H9 (cell line): ENCODE data around the gene TNFRSF18. TPM values are rescaled to one million over a fixed set of nuclear protein-coding genes. Genes with fewer than 3 reads are reported as not detected.

Source experiments
- DNase-seq: peaks from one replicate; pipeline ENCODE4 v3.0.0-alpha.2; 2017
- H2AFZ ChIP-seq: one replicate; pipeline ENCODE4 v1.6.1; 2013; ENCODE audit warnings: mild to moderate bottlenecking, low read length, control low read depth, moderate library complexity
- H2AK5ac ChIP-seq: 2 replicates; pipeline ENCODE4 v1.6.1; 2013; ENCODE audit warnings: low read length, control low read depth, mixed read lengths; ENCODE audit not compliant: insufficient read length
- H2BK120ac ChIP-seq: one replicate; pipeline ENCODE4 v1.6.1; 2013; ENCODE audit warnings: low read depth, mild to moderate bottlenecking, low read length, control low read depth, inconsistent platforms; ENCODE audit not compliant: poor library complexity, severe bottlenecking
- H2BK12ac ChIP-seq: 2 replicates; pipeline ENCODE4 v1.6.1; 2013; ENCODE audit warnings: low read length, control low read depth, mixed read lengths, low read depth; ENCODE audit not compliant: insufficient read length
- H2BK15ac ChIP-seq: 2 replicates; pipeline ENCODE4 v1.6.1; 2013; ENCODE audit warnings: low read depth, low read length, control low read depth
- H2BK20ac ChIP-seq: one replicate; pipeline ENCODE4 v1.6.1; 2013; ENCODE audit warnings: low read depth, mild to moderate bottlenecking, low read length, control low read depth, inconsistent platforms; ENCODE audit not compliant: poor library complexity, severe bottlenecking
- H2BK5ac ChIP-seq: 2 replicates; pipeline ENCODE4 v1.6.1; 2013; ENCODE audit warnings: low read length, control low read depth, mixed read lengths; ENCODE audit not compliant: insufficient read length
- H3K14ac ChIP-seq: 2 replicates; pipeline ENCODE4 v1.6.1; 2013; ENCODE audit warnings: low read length, control low read depth; ENCODE audit not compliant: insufficient read depth
- H3K18ac ChIP-seq: 2 replicates; pipeline ENCODE4 v1.6.1; 2013; ENCODE audit warnings: low read depth, mild to moderate bottlenecking, mixed read lengths, low read length, control low read depth; ENCODE audit not compliant: insufficient read length
- H3K23ac ChIP-seq: 2 replicates; pipeline ENCODE4 v1.6.1; 2013; ENCODE audit warnings: low read length, control low read depth, mixed read lengths, low read depth; ENCODE audit not compliant: insufficient read length
- H3K23me2 ChIP-seq: 2 replicates; pipeline ENCODE4 v1.6.1; 2013; ENCODE audit warnings: low read depth, mild to moderate bottlenecking, mixed read lengths, low read length, control low read depth; ENCODE audit not compliant: insufficient read length, poor library complexity, severe bottlenecking
- H3K27ac ChIP-seq: 2 replicates; pipeline ENCODE4 v1.5.1; 2013; ENCODE audit warnings: low read length, control low read depth, mixed read lengths, low read depth; ENCODE audit not compliant: insufficient read length
- H3K27me3 ChIP-seq: 2 replicates; pipeline ENCODE4 v1.6.1; 2013; ENCODE audit warnings: low read length, control low read depth, inconsistent platforms; ENCODE audit not compliant: insufficient read depth
- H3K4ac ChIP-seq: 2 replicates; pipeline ENCODE4 v1.6.1; 2013; ENCODE audit warnings: low read depth, mild to moderate bottlenecking, control low read depth, inconsistent platforms, low read length, moderate library complexity
- H3K4me1 ChIP-seq: 2 replicates; pipeline ENCODE4 v1.6.1; 2013; ENCODE audit warnings: low read length, control low read depth, inconsistent platforms; ENCODE audit not compliant: insufficient read depth
- H3K4me2 ChIP-seq: 2 replicates; pipeline ENCODE4 v1.6.1; 2013; ENCODE audit warnings: low read length, control low read depth, mixed read lengths; ENCODE audit not compliant: insufficient read length, insufficient read depth
- H3K56ac ChIP-seq: 2 replicates; pipeline ENCODE4 v1.6.1; 2013; ENCODE audit warnings: low read depth, mild to moderate bottlenecking, mixed read lengths, low read length, control low read depth; ENCODE audit not compliant: insufficient read length
- H3K79me1 ChIP-seq: 2 replicates; pipeline ENCODE4 v1.6.1; 2013; ENCODE audit warnings: low read depth, mild to moderate bottlenecking, moderate library complexity, low read length, control low read depth, inconsistent platforms; ENCODE audit not compliant: insufficient read depth, poor library complexity, severe bottlenecking
- H3K79me2 ChIP-seq: 2 replicates; pipeline ENCODE4 v1.6.1; 2013; ENCODE audit warnings: low read length, control low read depth, inconsistent platforms; ENCODE audit not compliant: insufficient read depth
- H3K9ac ChIP-seq: 2 replicates; pipeline ENCODE4 v1.6.1; 2013; ENCODE audit warnings: low read length, control low read depth, mixed read lengths; ENCODE audit not compliant: insufficient read length; ENCODE audit errors: extremely low read depth
- H3K9me3 ChIP-seq: one replicate; pipeline ENCODE4 v1.6.1; 2013; ENCODE audit warnings: low read depth, low read length, inconsistent platforms; ENCODE audit not compliant: control insufficient read depth
- H3T11ph ChIP-seq: one replicate; pipeline ENCODE4 v1.6.1; 2013; ENCODE audit warnings: mild to moderate bottlenecking, low read length, control low read depth, inconsistent platforms
- H4K20me1 ChIP-seq: one replicate; pipeline ENCODE4 v1.6.1; 2013; ENCODE audit not compliant: control insufficient read depth, insufficient read length, insufficient read depth
- H4K5ac ChIP-seq: 2 replicates; pipeline ENCODE4 v1.6.1; 2013; ENCODE audit warnings: low read depth, mild to moderate bottlenecking, mixed read lengths, low read length, control low read depth; ENCODE audit not compliant: insufficient read length
- H4K8ac ChIP-seq: replicated peaks from 2 replicates; pipeline ENCODE4 v1.6.1; 2013; ENCODE audit warnings: low read length, control low read depth, mixed read lengths, low read depth; ENCODE audit not compliant: insufficient read length
- H4K91ac ChIP-seq: 2 replicates; pipeline ENCODE4 v1.6.1; 2013; ENCODE audit warnings: low read depth, mild to moderate bottlenecking, moderate library complexity, mixed read lengths, low read length, control low read depth; ENCODE audit not compliant: insufficient read length
- H3K27ac Mint-ChIP-seq, 3 experiments: 2 replicates in 2 of 3; 3 replicates in 1 of 3; pipeline ENCODE4 v1.8.0; 2020 to 2021; ENCODE audit warnings: mixed read lengths in 3 of 3, mild to moderate bottlenecking in 1 of 3, moderate library complexity in 1 of 3
- H3K27me3 Mint-ChIP-seq: 2 replicates; pipeline ENCODE4 v1.8.0; 2021; ENCODE audit warnings: low read depth, mild to moderate bottlenecking, moderate library complexity, mixed read lengths
- H3K36me3 Mint-ChIP-seq, 3 experiments: 2 replicates in 2 of 3; 3 replicates in 1 of 3; pipeline ENCODE4 v1.8.0; 2020 to 2021; ENCODE audit warnings: low read depth in 3 of 3, mixed read lengths in 3 of 3; ENCODE audit not compliant: insufficient read depth in 1 of 3
- H3K4me1 Mint-ChIP-seq, 2 experiments: 2 replicates each; pipeline ENCODE4 v1.8.0; 2020; ENCODE audit warnings: mixed read lengths in 2 of 2
- H3K4me3 Mint-ChIP-seq, 2 experiments: 2 replicates in 1 of 2; 3 replicates in 1 of 2; pipeline ENCODE4 v1.8.0; 2020 to 2021; ENCODE audit warnings: mild to moderate bottlenecking in 2 of 2, mixed read lengths in 2 of 2, moderate library complexity in 1 of 2
- H3K9me3 Mint-ChIP-seq, 2 experiments: 2 replicates in 1 of 2; 3 replicates in 1 of 2; pipeline ENCODE4 v1.8.0; 2020; ENCODE audit warnings: mild to moderate bottlenecking in 2 of 2, mixed read lengths in 2 of 2, moderate library complexity in 1 of 2
- CTCF ChIP-seq: fragments of 200-600 bp; sonication (generic); conservative IDR thresholded peaks from 3 replicates; pipeline ENCODE4 v1.8.0; 2021; ENCODE audit warnings: antibody characterized with exemption, mild to moderate bottlenecking
- WGBS: extraction: QIAGEN DNeasy Blood & Tissue Kit; methylation state at CpG from one replicate; pipeline ENCODE4 v1.1.7; 2013; ENCODE audit warnings: missing lambda C conversion rate, low lambda C conversion rate, mixed read lengths; ENCODE audit not compliant: insufficient read length; ENCODE audit errors: extremely low coverage; 5-methylcytosine and 5-hydroxymethylcytosine counted together
- total RNA-seq: library from RNA; stranded (reverse); gene quantifications from 2 replicates; pipeline ENCODE4 v1.2.1, GENCODE V29; 2021

Gene TNFRSF18
- total RNA-seq, 1 experiment from 2014 or later = 2.0 TPM

- no peak for TF ChIP-seq CTCF
- Histone ChIP-seq H3T11ph (no peak overlapping the region), H3K4ac (no peak overlapping the region), H3K9ac (no peak overlapping the region), H3K14ac (no peak overlapping the region), H3K23me2 (no peaks in the 10 kb centered on the region), H2BK120ac (no peak overlapping the region), H3K79me2 (no peaks in the 10 kb centered on the region; the same call in 1 of the 2 replicates), H4K91ac (no peak overlapping the region), H2BK20ac (no peak overlapping the region), H2AFZ (no peak overlapping the region), H3K4me1 (no peaks in the 10 kb centered on the region), H3K79me1 (no peaks in the 10 kb centered on the region), H3K27ac (no peak overlapping the region), H4K5ac (no peak overlapping the region), H4K20me1 (no peaks in the 10 kb centered on the region), H2BK15ac (no peak overlapping the region), H3K56ac (no peak overlapping the region), H3K18ac (no peak overlapping the region), H3K23ac (no peak overlapping the region), H2BK12ac (no peak overlapping the region), H2BK5ac (no peak overlapping the region), H3K27me3 (no peaks in the 10 kb centered on the region), H3K4me2 (no peak overlapping the region), H4K8ac (no peak overlapping the region), H2AK5ac (no peak overlapping the region), H3K9me3 (no peaks in the 10 kb centered on the region)
- H3K9me3 Mint-ChIP-seq = no peaks in the 10 kb centered on the region; a peak in 1 of 5 replicates
- DNase-seq = no peak
- no peak overlapping the region for H3K27ac Mint-ChIP-seq
- no peak overlapping the region for H3K4me3 Mint-ChIP-seq
- no CpG with 5 or more reads among the region's 21 CpGs for WGBS
- no peaks in the 10 kb centered on the region for H3K4me1 Mint-ChIP-seq
- peaks cover 25 to 61% (median 46%) of the 10 kb centered on the region in 3 experiments for H3K36me3 Mint-ChIP-seq
- no peaks in the 10 kb centered on the region for H3K27me3 Mint-ChIP-seq
Observed at GRCh38 chr1:1223891-1224290, 17.5 kb upstream of the TNFRSF18 start.
